Stomach (tissue), 4 donors: ENCODE results near the gene PRKX.

Experiments used
- CTCF ChIP-seq, 7 experiments: fragments of 450-650 bp in 4 of 7; fragments of 200-600 bp in 3 of 7; sonication (generic) in 3 of 7; IDR thresholded peaks; one replicate each; pipeline ENCODE4 v1.5.1; 2016 to 2019; ENCODE audit warnings: antibody characterized with exemption in 7 of 7, control low read depth in 2 of 7, mild to moderate bottlenecking in 1 of 7
- POLR2AphosphoS5 ChIP-seq, 3 donors: sonication (generic); formaldehyde crosslinking; IDR thresholded peaks; one replicate each; pipeline ENCODE4 v1.6.1; 2016; ENCODE audit warnings: antibody characterized with exemption in 3 of 3

GRCh38 chrX:3699821-3700381 lies 13.5 kb downstream of the PRKX start:
- TF ChIP-seq POLR2AphosphoS5 (IDR thresholded peaks at IDR 0.05) (no peak), CTCF (IDR thresholded peaks at IDR 0.05) (no peak)
